ENCODE results near the gene NPHS1.

- TF ChIP-seq CTCF (conservative IDR thresholded peaks at IDR 0.05 in 1 of 2, IDR thresholded peaks at IDR 0.05 in 1 of 2; ENCODE audit: low read depth in 1 of 2, low read length in 2 of 2) (no peak), EZH2 (IDR thresholded peaks at IDR 0.05; ENCODE audit: low read length, missing control alignments) (no peak)
These were observed 18.3 kb downstream of the NPHS1 start for GRCh38 chr19:35833972-35834371.
